Suprapubic skin (tissue), 4 donors: ENCODE results near the gene TMEM18. TPM values are rescaled to one million over a fixed set of nuclear protein-coding genes. Genes with fewer than 3 reads are reported as not detected.

Experiments
- DNase-seq, 2 donors: peaks; one replicate each; pipeline ENCODE4 v3.0.0-alpha.2; 2019; ENCODE audit warnings: low spot score in 2 of 2
- H3K27ac ChIP-seq: fragments of 200-600 bp; sonication (generic); one replicate; pipeline ENCODE4 v1.5.1; 2019
- H3K27me3 ChIP-seq: fragments of 200-600 bp; sonication (generic); one replicate; pipeline ENCODE4 v1.5.1; 2019
- H3K36me3 ChIP-seq: fragments of 200-600 bp; sonication (generic); one replicate; pipeline ENCODE4 v1.5.1; 2019
- H3K4me1 ChIP-seq: fragments of 200-600 bp; sonication (generic); one replicate; pipeline ENCODE4 v1.5.1; 2019
- H3K4me3 ChIP-seq: fragments of 200-600 bp; sonication (generic); one replicate; pipeline ENCODE4 v1.5.1; 2019; ENCODE audit warnings: mild to moderate bottlenecking
- H3K9me3 ChIP-seq: fragments of 200-600 bp; sonication (generic); one replicate; pipeline ENCODE4 v1.5.1; 2019
- CTCF ChIP-seq, 2 donors: fragments of 200-600 bp in 1 of 2; fragments of 450-650 bp in 1 of 2; sonication (generic) in 1 of 2; IDR thresholded peaks; one replicate each; pipeline ENCODE4 v1.5.1; 2016 to 2019; ENCODE audit warnings: antibody characterized with exemption in 2 of 2, mild to moderate bottlenecking in 1 of 2, moderate library complexity in 1 of 2
- EP300 ChIP-seq: sonication (generic); formaldehyde crosslinking; IDR thresholded peaks from one replicate; pipeline ENCODE4 v1.6.1; 2017; ENCODE audit warnings: antibody characterized with exemption
- POLR2A ChIP-seq, 2 donors: fragments of 450-650 bp; IDR thresholded peaks; one replicate each; pipeline ENCODE4 v1.6.1; 2017; ENCODE audit warnings: antibody characterized with exemption in 2 of 2, mild to moderate bottlenecking in 2 of 2, moderate library complexity in 2 of 2
- POLR2AphosphoS5 ChIP-seq, 3 donors: sonication (generic); formaldehyde crosslinking; IDR thresholded peaks; one replicate each; pipeline ENCODE4 v1.6.1; 2017; ENCODE audit warnings: antibody characterized with exemption in 3 of 3
- WGBS: methylation state at CpG from one replicate; pipeline ENCODE4 v1.1.5; 2018; 5-methylcytosine and 5-hydroxymethylcytosine counted together
- total RNA-seq, 4 donors: library from RNA; depleted of rRNA; stranded (reverse); fragments of >200 nt; gene quantifications; one replicate each; pipeline ENCODE4 v1.1.0, GENCODE V29; 2016

The TMEM18 gene
- total RNA-seq, 4 donors from 2014 or later = 20.4 to 24.6 (median 22.0) TPM

- 93% methylated on average over 14 of the region's 14 CpGs for WGBS
- Histone ChIP-seq H3K9me3 (no peaks in the 10 kb centered on the region), H3K4me3 (no peak overlapping the region), H3K4me1 (peaks cover 3% of the 10 kb centered on the region), H3K36me3 (no peaks in the 10 kb centered on the region), H3K27me3 (peaks cover 4% of the 10 kb centered on the region), H3K27ac (no peak overlapping the region)
- peak in 1 of 2 donors; percentile 50 for DNase-seq
- TF ChIP-seq EP300 = no peak
- no peak for TF ChIP-seq POLR2AphosphoS5 (IDR thresholded peaks at IDR 0.05)
- TF ChIP-seq CTCF (IDR thresholded peaks at IDR 0.05) = no peak
- TF ChIP-seq POLR2A (IDR thresholded peaks at IDR 0.05) = no peak
Measured at GRCh38 chr2:651951-652373, 25.2 kb downstream of the TMEM18 start.

GRCh38 chr2:650343-651310 lies 26.6 kb downstream of the TMEM18 start:
- Histone ChIP-seq H3K27ac (no peak overlapping the region), H3K4me1 (peaks cover 3% of the 10 kb centered on the region), H3K9me3 (no peaks in the 10 kb centered on the region), H3K27me3 (peaks cover 7% of the 10 kb centered on the region), H3K36me3 (no peaks in the 10 kb centered on the region), H3K4me3 (no peak overlapping the region)
- DNase-seq = peak in 1 of 2 donors; percentile 76
- WGBS = 68% methylated on average over 24 of the region's 25 CpGs
- TF ChIP-seq CTCF (IDR thresholded peaks at IDR 0.05) (no peak), POLR2AphosphoS5 (IDR thresholded peaks at IDR 0.05) (no peak), EP300 (no peak), POLR2A (IDR thresholded peaks at IDR 0.05) (no peak)

- Histone ChIP-seq H3K27me3 (peaks cover 12% of the 10 kb centered on the region), H3K27ac (no peak overlapping the region), H3K4me1 (peaks cover 3% of the 10 kb centered on the region), H3K36me3 (no peaks in the 10 kb centered on the region), H3K9me3 (no peaks in the 10 kb centered on the region), H3K4me3 (no peak overlapping the region)
- TF ChIP-seq POLR2AphosphoS5 (IDR thresholded peaks at IDR 0.05) = no peak
- no peak for TF ChIP-seq EP300
- TF ChIP-seq POLR2A (IDR thresholded peaks at IDR 0.05) = no peak
- no peak for TF ChIP-seq CTCF (IDR thresholded peaks at IDR 0.05)
- peak in 1 of 2 donors; percentile 72 for DNase-seq
- whole genome bisulfite sequencing = 94% methylated on average over 17 of the region's 20 CpGs
Measured at GRCh38 chr2:649426-650342, 27.5 kb downstream of the TMEM18 start.

- WGBS = 90% methylated on average over 26 of the region's 26 CpGs
Measured at GRCh38 chr2:648476-649424, 28.5 kb downstream of the TMEM18 start.

More at GRCh38 chr2:648476-649424, 28.5 kb downstream of the TMEM18 start:
- peaks cover 3% of the 10 kb centered on the region for H3K4me1 ChIP-seq
- no peak overlapping the region for H3K4me3 ChIP-seq
- peaks cover 14% of the 10 kb centered on the region for H3K27me3 ChIP-seq
- no peaks in the 10 kb centered on the region for H3K9me3 ChIP-seq
- H3K27ac ChIP-seq = no peak overlapping the region
- DNase-seq = peak in 1 of 2 donors; percentile 69
- no peak for TF ChIP-seq CTCF (IDR thresholded peaks at IDR 0.05)
- TF ChIP-seq POLR2AphosphoS5 (IDR thresholded peaks at IDR 0.05) = no peak
- no peak for TF ChIP-seq EP300
- no peak for TF ChIP-seq POLR2A (IDR thresholded peaks at IDR 0.05)
- H3K36me3 ChIP-seq = no peaks in the 10 kb centered on the region
